ENCODE results near the gene CP.
"Not testable (repeated sequence)": the region's sequence is repeated elsewhere in the genome, so short reads cannot be mapped to it uniquely, and the experiment has no call there.

Gene CP

GRCh38 chr3:149221783-149222517 lies at the start of gene CP:
TSS of gene CP (minus strand) at chr3:149221829. CDS start at chr3:149221792, 37 bp downstream.
- DNase-seq: no peak

GRCh38 chr3:149270180-149270579 lies 48.6 kb upstream of the CP start:
- DNase-seq: no peak

DNA sequence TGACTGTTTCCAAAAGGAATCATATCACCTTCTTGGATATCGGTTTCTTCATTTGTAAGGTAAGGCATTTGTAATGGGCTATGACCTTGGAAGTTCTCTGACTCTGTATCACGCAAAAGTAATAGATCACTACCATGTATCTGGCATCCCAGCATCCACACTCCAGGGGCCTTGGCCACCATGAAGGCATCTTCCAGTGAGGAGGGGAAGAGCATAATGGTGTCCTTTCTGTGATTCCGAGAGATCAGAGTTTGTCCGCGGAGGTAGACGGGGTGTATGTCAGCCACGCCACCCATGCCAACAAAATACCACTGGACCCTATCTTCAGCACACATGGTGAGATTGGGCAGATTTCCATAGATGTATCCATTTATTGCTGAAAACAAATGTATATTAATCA lies 48.1 kb upstream of the CP start:
- no peak for DNase-seq

DNA sequence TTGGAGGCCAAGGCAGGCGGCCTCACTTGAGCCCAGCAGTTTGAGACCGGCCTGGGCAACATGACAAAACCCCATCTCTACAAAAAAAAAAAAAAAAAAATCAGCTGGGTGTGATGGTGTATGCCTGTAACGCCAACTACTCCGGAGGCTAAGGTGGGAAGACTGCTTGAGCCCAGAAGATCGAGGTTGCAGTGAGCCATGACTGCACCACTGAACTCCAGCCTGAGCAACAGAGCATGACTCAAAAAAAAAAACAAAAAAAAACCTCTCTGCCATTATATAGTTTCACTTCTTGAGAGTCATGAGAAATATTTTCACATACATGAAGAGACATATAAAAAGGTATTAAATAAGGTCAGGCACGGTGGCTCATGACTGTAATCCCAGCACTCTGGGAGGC lies 45.9 kb upstream of the CP start:
- no peak for DNase-seq

DNA sequence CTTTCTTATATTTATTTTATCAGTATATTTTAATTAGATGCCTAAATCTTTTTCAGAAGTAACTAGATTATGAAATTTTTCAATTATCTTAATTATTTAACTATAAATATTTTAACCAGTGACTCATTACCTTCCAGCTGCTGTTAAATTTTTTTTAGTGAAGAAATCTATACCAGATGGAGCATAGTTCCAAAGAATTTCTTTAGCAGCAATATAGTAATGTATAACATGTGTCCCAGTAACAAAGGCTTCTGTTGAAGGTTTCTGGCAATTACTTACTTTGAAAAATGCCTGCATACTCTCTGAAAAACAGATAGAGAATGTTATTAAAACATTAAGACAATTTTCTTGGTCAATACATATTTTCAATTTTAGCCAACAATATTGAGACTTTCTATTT lies 45.1 kb upstream of the CP start:
- DNase-seq: no peak

GRCh38 chr3:149263856-149264255 lies 42.2 kb upstream of the CP start:
- DNase-seq: no peak

DNA sequence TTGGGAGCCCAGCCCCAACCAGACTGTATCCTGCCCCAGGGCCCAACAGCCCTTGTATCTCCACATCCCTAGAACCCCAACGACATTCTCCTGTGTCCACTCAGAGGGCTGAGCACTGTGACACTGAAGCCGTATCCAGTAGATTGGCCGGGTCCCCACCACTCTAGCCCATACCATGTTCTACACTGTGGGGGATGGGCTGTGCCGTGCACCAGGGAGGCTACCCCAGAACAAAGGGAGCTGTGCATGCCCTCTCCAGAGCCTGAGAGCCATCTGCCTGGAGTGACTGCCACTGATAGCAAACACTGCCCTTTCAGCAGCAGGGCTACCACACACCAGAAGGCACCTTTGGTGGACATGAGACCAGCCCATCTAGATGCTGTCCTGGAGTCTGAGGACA lies 37.1 kb upstream of the CP start:
- no peak for DNase-seq

DNA sequence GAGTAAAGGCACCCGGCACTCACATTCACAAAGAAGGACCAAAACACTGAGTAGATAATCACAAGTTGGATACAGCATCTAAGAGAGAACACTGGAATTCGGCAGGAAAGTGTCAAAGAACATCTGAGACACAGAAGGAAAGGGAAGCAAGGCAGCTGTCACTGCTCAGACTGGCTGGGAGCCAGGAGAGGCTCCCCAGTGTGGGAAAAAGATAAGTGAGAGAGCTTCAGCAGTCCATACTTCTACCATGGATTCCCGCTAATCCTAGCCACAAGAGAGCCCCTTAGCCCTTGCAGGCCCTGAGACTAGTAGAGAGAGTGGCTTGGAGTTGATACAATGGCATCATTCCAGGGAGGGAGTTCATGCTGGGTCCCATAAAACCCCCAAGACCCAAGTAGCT lies 36.7 kb upstream of the CP start:
- no peak for DNase-seq

DNA sequence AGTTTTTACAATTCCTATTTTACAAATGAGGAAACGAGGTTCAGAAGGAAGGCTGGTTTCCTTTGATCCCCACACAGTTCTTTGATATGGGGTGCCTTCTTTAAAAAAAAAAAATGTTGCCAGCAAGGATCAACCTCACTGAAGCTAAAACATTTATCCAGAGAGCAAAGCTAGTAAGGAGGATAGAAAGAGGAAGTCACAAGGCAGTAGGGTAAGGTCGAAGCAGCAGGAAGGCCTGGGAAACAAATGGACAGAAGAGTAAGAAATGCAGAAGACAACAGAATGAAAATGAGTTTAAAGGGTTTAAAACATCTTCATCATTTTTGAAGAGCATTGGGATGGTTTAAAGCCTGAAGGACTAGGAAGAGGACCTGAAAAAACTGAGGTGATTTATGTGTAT lies 30.6 kb upstream of the CP start:
- no peak for DNase-seq

DNA sequence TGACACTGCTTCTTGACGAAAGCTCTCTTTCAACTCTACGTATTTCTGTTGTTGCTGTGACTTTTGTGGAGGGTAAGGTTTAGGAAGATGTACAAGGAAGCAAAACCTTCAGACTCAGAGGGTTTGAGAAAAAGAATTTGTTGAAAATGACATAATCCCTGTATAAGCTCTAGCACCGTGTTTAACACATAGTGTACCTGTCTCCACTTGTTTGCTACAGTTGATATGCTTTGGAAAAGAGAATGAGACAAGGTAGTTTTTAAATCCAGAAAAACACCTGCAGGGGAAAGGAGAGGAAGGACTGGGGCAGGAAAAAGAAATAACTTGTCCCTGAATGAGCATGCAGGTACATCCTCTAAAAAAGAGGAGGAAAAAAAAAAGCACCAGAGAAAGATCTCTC lies 29.6 kb upstream of the CP start:
- no peak for DNase-seq

- peak; percentile 41 for DNase-seq
These were observed 26.5 kb upstream of the CP start for GRCh38 chr3:149247929-149248691.

DNA sequence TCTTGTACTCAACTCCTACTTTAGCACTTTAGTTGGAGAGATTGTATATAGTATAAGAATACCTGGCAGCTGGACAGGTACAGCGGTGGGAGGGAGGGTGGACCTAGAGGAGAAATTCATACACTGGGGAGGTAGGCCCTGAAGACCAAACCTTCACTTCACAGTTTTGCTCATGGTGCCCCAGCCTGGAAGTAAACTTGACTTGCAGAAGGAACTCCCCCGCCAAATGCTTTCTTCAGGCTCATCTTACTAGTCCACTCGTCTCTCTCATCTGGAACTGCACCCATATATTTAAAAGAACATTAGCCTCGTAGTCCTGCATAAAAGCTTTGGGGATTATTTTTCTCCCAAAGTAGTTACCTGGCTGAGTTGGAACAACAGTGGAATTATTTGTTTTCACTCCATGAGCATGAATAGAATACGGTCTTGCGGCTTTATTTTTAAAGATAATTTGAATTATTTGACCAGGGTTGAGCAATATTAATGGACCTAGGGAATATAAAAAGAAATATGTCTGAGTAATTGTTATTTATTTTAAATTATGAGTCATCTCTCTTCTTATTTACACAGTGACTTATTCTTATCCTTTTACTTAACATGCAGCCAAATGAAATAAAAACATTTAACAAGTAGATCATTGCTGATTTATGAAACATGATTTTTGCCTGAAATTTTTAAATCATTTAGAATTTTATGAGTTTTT lies 25.5 kb upstream of the CP start:
- peak; percentile 15 for DNase-seq

DNA sequence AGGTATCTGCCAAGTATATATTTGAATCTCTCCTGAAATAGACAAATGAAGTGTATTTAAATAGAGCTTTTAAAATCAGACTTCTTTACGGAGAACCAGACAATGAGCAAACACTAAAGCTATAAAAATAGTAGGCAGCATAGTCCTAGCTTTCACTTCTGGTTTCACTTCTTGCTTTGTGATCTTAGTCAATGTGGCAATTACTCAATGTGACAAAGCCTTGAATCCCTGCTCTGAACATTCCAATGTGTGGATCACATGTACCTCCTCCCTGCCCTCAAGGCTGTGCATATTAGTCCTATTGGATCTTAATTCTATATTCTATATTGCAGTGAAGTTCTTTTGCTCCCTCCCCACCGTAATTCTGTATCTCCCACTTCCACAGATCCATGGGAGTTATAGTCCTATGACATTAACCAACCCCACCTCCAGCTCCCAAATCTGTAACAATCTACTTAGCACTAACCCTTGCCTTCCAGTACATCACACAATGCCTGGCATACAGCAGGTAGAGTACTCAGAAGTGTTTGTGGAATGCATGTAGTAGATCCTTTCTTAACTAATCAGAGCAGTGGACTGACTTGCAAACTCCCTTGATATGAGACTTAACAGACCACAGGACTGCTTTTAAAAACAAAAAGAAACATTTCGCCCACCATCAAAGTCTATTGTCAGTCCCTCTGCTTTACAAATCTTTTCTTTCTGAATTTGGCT lies 24.3 kb upstream of the CP start:
- peak; percentile 55 for DNase-seq

DNA sequence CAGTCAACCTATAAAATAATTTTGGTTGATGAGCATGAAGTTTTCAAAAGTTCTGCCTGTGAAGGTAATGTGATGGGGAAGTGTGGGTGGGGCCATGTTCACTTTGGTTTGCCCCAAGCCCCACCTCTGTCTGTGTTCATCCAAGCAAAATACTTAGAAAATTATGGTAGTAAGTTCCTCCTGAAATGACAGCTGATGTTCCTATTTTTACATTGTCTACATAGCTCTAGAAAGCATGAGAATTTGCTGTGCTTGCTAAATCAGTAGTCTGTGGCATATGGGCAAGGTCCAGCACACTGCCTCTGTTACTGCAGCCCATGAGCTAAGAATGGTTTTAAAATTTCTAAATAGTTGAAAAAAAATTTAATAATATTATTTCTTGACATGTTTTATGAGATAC lies 21.9 kb upstream of the CP start:
- no peak for DNase-seq

GRCh38 chr3:149239357-149239936 lies 17.8 kb upstream of the CP start:
- DNase-seq: no peak

GRCh38 chr3:149238268-149238667 lies 16.6 kb upstream of the CP start:
- not testable (repeated sequence) for DNase-seq

DNA sequence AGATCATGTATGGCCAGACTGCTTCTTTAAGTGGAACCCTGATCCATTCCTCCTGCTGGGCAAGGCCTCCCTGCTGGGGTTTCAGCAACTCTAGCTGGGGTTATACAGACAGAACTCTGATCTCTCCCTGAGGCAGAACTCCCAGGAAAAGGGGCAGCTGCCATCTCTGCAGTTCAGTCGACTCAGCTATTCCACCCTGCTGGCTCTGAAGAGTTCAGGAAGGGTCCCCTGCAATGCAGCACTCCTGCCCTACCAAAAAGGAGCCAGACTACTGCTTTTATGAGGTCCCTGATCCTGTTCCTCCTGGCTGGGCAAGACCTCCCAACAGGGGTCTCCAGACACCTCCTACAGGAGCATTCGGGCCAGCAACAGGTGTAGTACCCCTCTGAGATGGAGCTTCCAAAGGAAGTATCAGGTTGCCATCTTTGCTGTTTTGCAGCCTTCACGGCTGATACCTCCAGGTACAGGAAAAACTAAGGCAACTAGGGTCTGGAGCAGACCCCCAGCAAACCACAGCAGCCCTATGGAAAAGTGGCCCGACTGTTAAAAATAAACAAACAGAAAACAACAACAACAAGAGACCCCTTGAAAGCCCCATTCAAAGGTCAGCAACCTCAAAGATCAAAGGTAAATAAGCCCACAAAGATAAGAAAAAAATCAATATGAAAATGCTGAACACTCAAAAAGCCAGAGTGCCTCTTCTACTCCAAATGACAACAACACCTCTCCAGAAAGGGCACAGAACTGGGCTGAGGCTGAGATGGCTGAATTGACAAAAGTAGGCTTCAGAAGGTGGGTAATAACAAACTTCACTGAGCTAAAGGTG lies 14.2 kb upstream of the CP start:
- peak; percentile 59 for DNase-seq

DNA sequence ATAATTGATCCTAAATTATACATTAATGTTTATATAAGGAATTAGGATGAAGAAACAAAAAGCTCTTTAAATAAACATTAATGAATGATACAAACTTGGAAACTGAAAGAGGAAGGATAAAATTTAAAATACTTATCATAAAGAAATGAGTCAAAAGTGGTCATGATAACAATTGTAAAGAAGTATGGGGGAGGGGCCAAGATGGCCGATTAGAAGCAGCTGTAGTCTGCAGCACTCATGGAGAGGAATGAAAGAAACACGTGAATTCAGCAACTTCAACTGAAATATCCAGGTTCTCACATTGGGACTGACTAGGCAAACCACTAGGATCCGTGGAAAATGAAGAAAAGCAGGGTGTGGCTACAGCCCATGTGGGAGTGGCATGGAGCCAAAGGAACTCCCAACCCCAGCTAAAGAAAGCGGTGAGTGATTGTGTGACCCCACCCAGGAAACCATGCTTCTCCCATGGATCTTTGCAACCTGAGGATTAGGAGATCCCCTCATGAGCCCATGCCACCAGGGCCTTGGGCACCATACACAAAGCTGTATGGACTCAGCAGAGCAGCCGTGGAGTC lies 13.1 kb upstream of the CP start:
- no peak for DNase-seq

DNA sequence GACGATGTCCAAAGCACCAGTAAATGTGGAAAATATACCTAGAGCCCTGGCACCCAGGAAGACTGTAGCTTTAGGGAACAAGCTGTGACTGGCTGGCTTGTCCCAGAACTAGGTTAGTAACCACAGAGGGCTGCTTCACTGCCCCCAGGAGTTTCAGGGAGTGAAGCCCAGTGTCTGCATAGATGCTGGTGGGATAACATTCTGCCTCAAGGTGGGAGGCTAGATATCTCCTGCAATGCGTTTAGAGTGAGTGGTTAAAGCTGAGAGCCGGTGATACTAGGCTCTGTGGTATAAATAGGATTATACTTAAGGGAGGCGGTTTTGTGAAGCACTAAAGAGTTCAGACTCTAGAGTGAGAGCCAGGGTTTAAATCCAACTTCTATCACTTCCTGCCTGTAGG lies 11.7 kb upstream of the CP start:
- no peak for DNase-seq

DNA sequence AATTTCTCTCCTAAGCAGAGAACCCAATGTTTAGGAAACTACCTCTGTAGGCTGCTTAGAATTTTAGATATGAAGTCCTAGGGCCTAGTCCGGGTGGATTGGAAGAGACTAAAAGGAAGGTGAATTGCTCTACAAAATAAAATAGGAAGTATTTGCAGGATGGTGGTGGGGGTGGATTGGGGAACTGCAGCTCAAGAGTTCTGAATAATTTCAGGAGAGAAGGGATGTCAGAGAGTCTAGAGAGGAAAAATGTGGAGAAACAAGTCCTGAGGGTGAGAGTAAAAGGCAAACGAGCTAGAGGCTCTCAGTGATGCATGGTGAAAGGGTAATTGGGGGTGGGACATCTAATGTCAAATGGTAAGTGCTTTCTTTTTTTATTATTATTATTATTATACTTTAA lies 10.2 kb upstream of the CP start:
- DNase-seq: no peak

- DNase-seq: no peak
These were observed 6.1 kb upstream of the CP start for GRCh38 chr3:149227591-149228268.
